Measurements from ENCODE around the gene GNGT2. TPM values are rescaled to one million over a fixed set of nuclear protein-coding genes. Genes with fewer than 3 reads are reported as not detected.
"Not testable (repeated sequence)": the region's sequence is repeated elsewhere in the genome, so short reads cannot be mapped to it uniquely, and the experiment has no call there.

GNGT2 gene
- total RNA-seq, 2 donors from 2014 or later, result 37.5 to 40.2 TPM

DNA sequence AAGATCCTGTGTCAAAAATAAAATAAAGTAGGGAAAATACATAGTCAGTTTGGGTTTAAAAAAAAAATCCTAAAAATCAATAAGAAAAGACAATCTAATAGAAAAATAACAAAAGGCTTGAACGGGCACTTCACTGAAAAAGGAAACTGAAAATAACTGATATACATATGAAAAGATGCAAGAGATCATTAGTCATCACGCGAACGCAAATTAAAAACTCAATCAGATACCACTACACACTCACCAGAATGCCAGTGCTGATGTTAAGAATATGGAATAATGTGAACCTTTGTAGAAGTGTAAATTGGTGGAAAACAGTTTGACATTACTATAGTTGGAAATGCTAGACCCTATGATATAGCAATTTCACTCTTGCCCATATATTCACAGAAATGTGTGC is 14.6 kb downstream of the GNGT2 start:
- Mint-ChIP-seq H3K36me3 (no peaks in the 10 kb centered on the region), H3K9me3 (no peaks in the 10 kb centered on the region), H3K27ac (no peak overlapping the region)
- no peak for ATAC-seq
- no peak for DNase-seq (ENCODE audit: low spot score in 2 of 2)

GRCh38 chr17:49194297-49194607 is 16.1 kb downstream of the GNGT2 start:
- DNase-seq (ENCODE audit: low spot score in 2 of 2) (no peak), ATAC-seq (no peak)
- Mint-ChIP-seq H3K36me3 (no peaks in the 10 kb centered on the region), H3K9me3 (no peaks in the 10 kb centered on the region), H3K27ac (peak overlapping the region in 1 of 2 donors; percentile 98)

DNA sequence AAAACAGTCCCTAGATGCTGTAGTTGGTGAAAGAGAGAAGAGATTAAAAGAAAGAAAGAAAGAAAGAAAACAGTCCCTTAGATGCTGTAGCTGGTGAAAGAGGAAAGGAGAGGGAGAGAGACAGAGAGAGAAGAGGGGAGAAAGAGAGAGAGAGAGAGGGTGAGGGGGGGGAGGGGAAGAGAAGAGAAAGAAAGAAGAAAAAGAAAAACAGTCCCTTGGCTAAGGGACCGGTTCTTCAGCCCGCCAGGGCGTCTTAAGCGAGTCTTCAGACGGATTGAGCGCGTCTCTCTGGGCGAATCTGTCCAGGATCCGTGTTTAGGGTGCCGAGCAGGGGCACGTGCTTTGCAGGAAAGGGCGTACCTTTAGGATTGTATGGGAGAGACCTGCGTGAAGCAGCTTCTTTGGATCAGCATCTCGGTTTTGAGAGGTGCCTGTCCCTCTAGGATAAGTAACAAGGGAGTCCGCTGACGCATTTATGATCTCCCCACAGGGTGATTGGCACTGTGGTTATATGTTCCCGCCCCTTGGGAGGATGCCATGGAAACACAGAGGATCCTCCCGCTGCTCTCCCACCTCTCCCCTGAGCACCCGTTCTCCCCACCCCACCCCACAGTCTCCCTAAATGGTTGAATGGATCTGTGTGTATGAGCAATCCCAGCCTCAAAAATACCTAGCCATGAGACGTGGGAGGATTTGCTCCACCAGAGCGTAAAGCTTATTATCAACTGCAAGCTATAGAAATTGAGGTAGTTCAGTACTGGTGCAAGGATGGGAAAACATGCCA is 16.7 kb downstream of the GNGT2 start:
- ATAC-seq (no peak), DNase-seq (ENCODE audit: low spot score in 2 of 2) (peak in 1 of 2 donors; percentile 17)
- Mint-ChIP-seq H3K36me3 (no peaks in the 10 kb centered on the region), H3K9me3 (no peaks in the 10 kb centered on the region), H3K27ac (peak overlapping the region; percentile 98 to 100)

GRCh38 chr17:49191917-49192741 is 18.2 kb downstream of the GNGT2 start:
- ATAC-seq (peak; percentile 65 to 67), DNase-seq (ENCODE audit: low spot score in 2 of 2) (peak; percentile 94 to 97)
- Mint-ChIP-seq H3K36me3 (no peaks in the 10 kb centered on the region), H3K27ac (peak overlapping the region; percentile 98 to 100), H3K9me3 (no peaks in the 10 kb centered on the region)

DNA sequence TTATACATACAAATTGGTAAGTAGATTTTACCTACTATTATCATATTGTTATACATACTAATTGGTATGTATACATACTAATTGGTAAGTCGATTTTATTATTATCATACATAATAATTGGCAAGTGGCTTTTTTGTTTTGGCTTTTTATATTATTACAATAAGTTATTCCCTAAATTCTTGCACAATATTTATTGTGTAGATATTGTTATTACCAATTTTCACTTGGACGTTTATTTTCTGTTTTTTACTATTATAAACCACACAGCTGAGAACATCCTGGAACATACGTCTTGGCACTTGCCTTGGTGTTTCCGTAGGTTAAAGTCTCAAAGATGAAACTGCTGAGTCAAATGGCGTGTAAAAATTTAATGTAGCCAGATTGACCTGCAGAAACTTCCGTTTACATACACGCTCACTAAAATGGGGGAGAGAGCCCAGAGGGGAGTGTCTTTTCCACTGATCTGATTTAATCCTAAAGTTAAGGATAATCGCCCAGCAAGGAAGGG is 18.9 kb downstream of the GNGT2 start:
- ATAC-seq (peak; percentile 0 to 6), DNase-seq (ENCODE audit: low spot score in 2 of 2) (no peak)
- Mint-ChIP-seq H3K27ac (peak overlapping the region; percentile 98 to 100), H3K9me3 (no peaks in the 10 kb centered on the region), H3K36me3 (peaks cover 0 to under 1% of the 10 kb centered on the region in 2 donors)

DNA sequence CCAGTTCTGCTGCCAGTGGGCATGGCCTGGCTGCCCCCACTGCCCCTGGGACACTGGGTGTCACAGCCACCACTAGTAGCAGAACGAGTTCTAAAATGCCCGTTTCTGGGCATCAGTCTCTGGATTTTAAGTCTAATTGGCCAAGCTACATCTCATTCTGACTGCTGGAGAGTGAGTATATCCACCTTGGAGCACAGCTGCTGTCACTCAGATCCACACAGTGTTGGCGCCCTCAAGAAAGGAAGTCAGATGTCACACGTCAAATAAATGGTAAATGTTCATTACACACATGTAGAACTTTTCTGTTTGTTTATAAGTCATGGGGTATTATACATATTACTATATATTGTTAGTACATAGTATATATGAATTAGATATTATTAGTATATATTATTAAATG is 19.4 kb downstream of the GNGT2 start:
- H3K27ac Mint-ChIP-seq, result peak overlapping the region in 1 of 2 donors; percentile 58
- H3K36me3 Mint-ChIP-seq, result peaks cover 0 to 6% of the 10 kb centered on the region in 2 donors
- ATAC-seq (no peak), DNase-seq (ENCODE audit: low spot score in 2 of 2) (no peak)
- H3K9me3 Mint-ChIP-seq, result peaks cover 5% of the 10 kb centered on the region in 2 donors

GRCh38 chr17:49187301-49187700 is 23.1 kb downstream of the GNGT2 start:
- no peak overlapping the region for H3K27ac Mint-ChIP-seq
- DNase-seq (ENCODE audit: low spot score in 2 of 2), result no peak
- ATAC-seq, result no peak
- peaks cover 4 to 22% of the 10 kb centered on the region in 2 donors for H3K36me3 Mint-ChIP-seq
- H3K9me3 Mint-ChIP-seq, result peaks cover 6 to 13% of the 10 kb centered on the region in 2 donors

DNA sequence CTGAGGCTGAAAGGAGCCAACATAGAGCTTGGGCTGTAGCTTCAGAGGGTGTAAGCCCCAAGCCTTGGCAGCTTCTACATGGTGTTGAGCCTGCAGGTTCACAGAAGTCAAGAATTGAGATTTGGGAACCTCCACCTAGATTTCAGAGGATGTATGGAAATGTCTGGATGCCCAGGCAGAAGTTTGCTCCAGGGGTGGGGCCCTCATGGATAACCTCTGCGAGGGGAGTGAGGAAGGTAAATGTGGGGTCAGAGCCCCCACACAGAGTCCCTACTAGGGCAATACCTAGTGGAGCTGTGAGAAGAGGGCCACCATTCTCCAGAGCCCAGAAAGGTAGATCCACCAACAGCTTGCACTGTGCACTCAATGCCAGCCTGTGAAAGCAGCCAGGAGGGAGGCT is 25.0 kb downstream of the GNGT2 start:
- not testable (repeated sequence) for H3K27ac Mint-ChIP-seq, ATAC-seq

GRCh38 chr17:49184522-49184921 is 25.9 kb downstream of the GNGT2 start:
- not testable (repeated sequence) for H3K27ac Mint-ChIP-seq; DNase-seq (ENCODE audit: low spot score in 2 of 2); ATAC-seq
- H3K9me3 Mint-ChIP-seq, result peaks cover 6 to 13% of the 10 kb centered on the region in 2 donors
- H3K36me3 Mint-ChIP-seq, result peaks cover 4 to 22% of the 10 kb centered on the region in 2 donors

More for the DNA sequence above, 25.0 kb downstream of the GNGT2 start:
- DNase-seq (ENCODE audit: low spot score in 2 of 2), result not testable (repeated sequence)
- Mint-ChIP-seq H3K36me3 (peaks cover 4 to 22% of the 10 kb centered on the region in 2 donors), H3K9me3 (peaks cover 6 to 13% of the 10 kb centered on the region in 2 donors)

GRCh38 chr17:49183801-49184200 is 26.6 kb downstream of the GNGT2 start:
- Mint-ChIP-seq H3K9me3 (peaks cover 6 to 13% of the 10 kb centered on the region in 2 donors), H3K36me3 (peaks cover 4 to 22% of the 10 kb centered on the region in 2 donors), H3K27ac (no peak overlapping the region)
- no peak for ATAC-seq
- DNase-seq (ENCODE audit: low spot score in 2 of 2), result no peak

- H3K27ac Mint-ChIP-seq, result no peak overlapping the region
- peaks cover 6 to 13% of the 10 kb centered on the region in 2 donors for H3K9me3 Mint-ChIP-seq
- peaks cover 4 to 22% of the 10 kb centered on the region in 2 donors for H3K36me3 Mint-ChIP-seq
- ATAC-seq, result no peak
- no peak for DNase-seq (ENCODE audit: low spot score in 2 of 2)
Measured at GRCh38 chr17:49183341-49183740, 27.0 kb downstream of the GNGT2 start.

- no peak for ATAC-seq
- H3K27ac Mint-ChIP-seq, result no peak overlapping the region
- H3K36me3 Mint-ChIP-seq, result peaks cover 10 to 27% of the 10 kb centered on the region in 2 donors
- no peak for DNase-seq (ENCODE audit: low spot score in 2 of 2)
- peaks cover 3 to 16% of the 10 kb centered on the region in 2 donors for H3K9me3 Mint-ChIP-seq
Measured at GRCh38 chr17:49180998-49181635, 29.3 kb downstream of the GNGT2 start.

DNA sequence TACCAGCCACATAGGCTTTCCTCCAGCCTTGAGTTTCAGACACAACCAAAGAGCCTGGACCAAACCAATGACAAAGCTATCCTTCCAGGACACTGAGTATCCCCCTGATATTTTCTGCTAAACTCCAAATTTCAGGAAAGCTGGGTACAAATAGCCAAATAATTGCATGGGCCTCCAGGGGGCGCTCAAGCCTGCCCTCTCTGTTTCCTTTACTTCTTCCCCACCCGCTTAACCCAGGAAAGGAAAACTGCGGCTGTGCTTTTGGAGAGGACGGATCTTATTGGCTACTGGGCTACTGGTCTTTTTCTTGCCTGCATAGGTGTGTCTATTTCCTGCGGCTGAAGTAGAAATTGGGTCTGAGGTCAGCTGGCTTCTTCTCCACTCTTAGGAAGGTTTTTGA is 30.1 kb downstream of the GNGT2 start:
- DNase-seq (ENCODE audit: low spot score in 2 of 2) (peak in 1 of 2 donors; percentile 71), ATAC-seq (peak; percentile 60 to 72)
- Mint-ChIP-seq H3K36me3 (peaks cover 15 to 27% of the 10 kb centered on the region in 2 donors), H3K27ac (no peak overlapping the region), H3K9me3 (peaks cover 0 to 16% of the 10 kb centered on the region in 2 donors)

DNA sequence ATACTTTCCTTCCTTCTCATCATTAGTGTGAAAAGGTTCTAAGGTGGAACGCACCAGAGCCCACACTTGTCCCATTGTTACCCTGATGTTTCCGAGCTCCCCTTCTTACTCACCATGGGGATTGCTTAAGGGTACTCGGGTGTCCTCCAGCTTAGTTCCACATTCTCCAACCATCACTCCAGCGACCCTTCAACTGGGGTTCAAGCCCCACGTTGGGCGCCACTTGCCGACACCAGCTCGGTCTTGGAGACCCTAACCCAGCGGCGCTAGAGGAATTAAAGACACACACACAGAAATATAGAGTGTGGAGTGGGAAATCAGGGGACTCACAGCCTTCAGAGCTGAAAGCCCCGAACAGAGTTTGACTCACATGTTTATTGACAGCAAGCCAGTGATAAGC is 34.4 kb downstream of the GNGT2 start:
- not testable (repeated sequence) for ATAC-seq; DNase-seq (ENCODE audit: low spot score in 2 of 2)
- Mint-ChIP-seq H3K9me3 (peaks cover 6 to 25% of the 10 kb centered on the region in 2 donors), H3K27ac (peak overlapping the region in 1 of 2 donors; percentile 32), H3K36me3 (peaks cover 18 to 24% of the 10 kb centered on the region in 2 donors)

DNA sequence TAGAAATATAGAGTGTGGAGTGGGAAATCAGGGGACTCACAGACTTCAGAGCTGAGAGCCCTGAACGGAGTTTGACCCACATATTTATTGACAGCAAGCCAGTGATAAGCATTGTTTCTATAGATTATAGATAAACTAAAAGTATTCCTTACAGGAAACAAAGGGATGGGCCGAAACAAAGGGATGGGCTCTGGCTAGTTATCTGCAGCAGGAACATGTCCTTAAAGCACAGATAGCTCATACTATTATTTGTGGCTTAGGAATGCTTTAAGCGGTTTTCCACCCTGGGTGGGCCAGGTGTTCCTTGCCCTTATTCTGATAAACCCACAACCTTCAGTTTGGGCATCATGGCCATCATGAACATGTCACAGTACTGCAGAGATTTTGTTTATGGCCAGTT is 39.7 kb downstream of the GNGT2 start:
- DNase-seq (ENCODE audit: low spot score in 2 of 2); ATAC-seq; H3K27ac Mint-ChIP-seq: not testable (repeated sequence)
- Mint-ChIP-seq H3K9me3 (peaks cover 6 to 15% of the 10 kb centered on the region in 2 donors), H3K36me3 (peaks cover 9 to 11% of the 10 kb centered on the region in 2 donors)

GRCh38 chr17:49170216-49170615 is 40.2 kb downstream of the GNGT2 start:
- DNase-seq (ENCODE audit: low spot score in 2 of 2) (no peak), ATAC-seq (no peak)
- H3K36me3 Mint-ChIP-seq, result peaks cover 6% of the 10 kb centered on the region in 2 donors
- peak overlapping the region in 1 of 2 donors; percentile 19 for H3K27ac Mint-ChIP-seq
- peaks cover 6 to 10% of the 10 kb centered on the region in 2 donors for H3K9me3 Mint-ChIP-seq
